GM21390 (cell line): ENCODE measurements around the gene CRYGC.

Experiments used
- ATAC-seq: cut with Tn5 transposase; IDR thresholded peaks from one replicate; pipeline ENCODE4 v1.9.1; 2021; ENCODE audit not compliant: unreplicated experiment

Gene CRYGC

GRCh38 chr2:208097313-208097712 is 32.3 kb downstream of the CRYGC start:
- no peak for ATAC-seq

DNA sequence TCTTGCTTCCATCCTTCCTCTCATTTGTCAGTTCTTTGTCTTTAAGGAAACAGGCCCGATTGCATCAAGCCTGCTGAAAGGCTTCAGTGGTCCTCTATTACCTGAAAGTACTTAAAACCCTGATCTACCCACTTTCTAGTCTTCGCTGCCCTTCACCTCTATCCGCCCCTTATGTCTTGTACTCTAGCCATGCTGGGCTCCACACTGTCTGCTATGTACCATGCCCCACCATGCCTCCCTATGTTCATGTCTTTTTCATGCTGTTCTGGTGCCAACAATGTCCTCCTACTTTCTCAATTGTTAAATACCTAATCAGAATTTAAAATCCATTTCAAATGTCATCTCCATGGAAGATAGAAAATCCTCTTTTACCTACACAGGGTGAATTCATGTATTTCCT is 33.5 kb downstream of the CRYGC start:
- ATAC-seq, result no peak

DNA sequence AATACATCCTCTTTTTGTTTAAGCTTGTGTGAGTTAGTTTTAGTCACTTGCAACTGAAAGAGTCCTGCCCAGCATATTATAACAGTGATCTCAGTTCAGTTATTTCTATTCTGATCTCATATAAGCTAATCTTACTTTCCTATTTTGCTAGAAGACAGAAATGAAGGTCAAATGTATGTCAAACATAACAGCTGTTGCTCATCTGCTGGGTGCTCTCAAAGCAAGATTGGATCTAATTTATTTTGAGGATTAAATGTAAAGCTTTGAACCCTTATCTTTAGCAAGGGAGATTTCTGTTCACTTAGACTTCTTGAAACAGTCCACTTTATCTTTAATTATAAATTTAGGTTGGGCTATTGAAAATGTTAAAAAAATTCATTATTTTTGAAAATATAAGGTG is 36.5 kb downstream of the CRYGC start:
- no peak for ATAC-seq

GRCh38 chr2:208092093-208092832 is 37.4 kb downstream of the CRYGC start:
- ATAC-seq, result no peak

- ATAC-seq, result no peak
Measured at GRCh38 chr2:208090420-208090819, 39.2 kb downstream of the CRYGC start.

- no peak for ATAC-seq
Measured at GRCh38 chr2:208086029-208086428, 43.6 kb downstream of the CRYGC start.

GRCh38 chr2:208083807-208084206 is 45.8 kb downstream of the CRYGC start:
- ATAC-seq, result no peak
